Upper lobe of left lung (tissue), 4 donors: ENCODE measurements around the gene PLAGL1.

Source experiments
- EP300 ChIP-seq, 4 donors: sonication (generic); formaldehyde crosslinking; IDR thresholded peaks; one replicate each; pipeline ENCODE4 v1.5.1; 2017; ENCODE audit warnings: antibody characterized with exemption in 4 of 4, control low read depth in 2 of 4
- POLR2A ChIP-seq, 4 donors: fragments of 450-650 bp; IDR thresholded peaks; one replicate each; pipeline ENCODE4 v1.5.1; 2016 to 2017; ENCODE audit warnings: antibody characterized with exemption in 4 of 4, mild to moderate bottlenecking in 2 of 4
- POLR2AphosphoS5 ChIP-seq, 2 donors: sonication (generic); formaldehyde crosslinking; IDR thresholded peaks; one replicate each; pipeline ENCODE4 v1.5.1; 2017; ENCODE audit warnings: antibody characterized with exemption in 2 of 2
- TF ChIP-seq, protein P1 (sequence below), 6 experiments: fragments of 450-650 bp in 4 of 6; fragments of 200-600 bp in 2 of 6; sonication (generic) in 2 of 6; IDR thresholded peaks; one replicate each; pipeline ENCODE4 v1.5.1; 2016 to 2019; ENCODE audit warnings: antibody characterized with exemption in 6 of 6

DNA sequence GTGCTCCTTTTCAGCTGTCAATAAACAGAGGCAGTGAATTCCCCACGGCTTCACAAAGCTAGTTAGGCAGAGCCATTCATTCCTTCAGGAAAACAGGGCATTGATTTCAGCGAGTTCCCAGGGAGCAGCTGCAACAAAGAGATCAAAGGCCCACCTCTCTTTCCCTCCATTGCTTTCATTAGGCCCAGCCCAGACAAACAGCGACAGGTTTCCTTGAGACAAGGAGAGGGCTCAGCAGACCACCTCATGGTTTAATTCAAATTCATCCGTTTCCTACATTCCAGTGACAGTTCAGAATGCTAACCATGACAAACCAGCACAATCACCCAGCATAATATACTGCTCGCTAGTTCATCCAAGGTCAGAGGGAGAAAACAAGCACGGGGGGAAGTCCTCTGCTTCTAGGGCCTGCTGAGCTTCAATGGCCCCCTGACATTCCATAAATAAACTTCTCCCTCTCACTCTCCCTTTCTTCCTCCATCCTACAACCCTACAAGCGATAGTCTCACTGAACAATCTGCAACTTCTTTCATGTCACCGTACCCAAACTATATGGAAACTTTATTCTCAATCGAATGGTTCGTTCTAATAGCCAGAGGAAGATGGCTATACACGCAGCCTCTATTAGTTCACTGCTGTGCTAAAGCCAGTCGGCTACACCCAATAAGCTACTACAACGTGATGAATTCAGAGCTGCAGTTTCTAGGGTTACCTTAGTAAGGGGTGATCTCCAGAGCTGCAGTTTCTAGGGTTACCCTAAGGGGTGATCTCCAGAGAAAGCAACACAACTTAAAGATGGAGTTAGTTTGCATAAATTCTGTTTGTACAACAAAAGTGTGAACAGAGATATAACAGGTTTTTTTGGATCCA lies 34.7 kb downstream of the PLAGL1 start:
- TF ChIP-seq EP300 (IDR thresholded peaks at IDR 0.05) = no peak
- TF ChIP-seq, protein P1, sequence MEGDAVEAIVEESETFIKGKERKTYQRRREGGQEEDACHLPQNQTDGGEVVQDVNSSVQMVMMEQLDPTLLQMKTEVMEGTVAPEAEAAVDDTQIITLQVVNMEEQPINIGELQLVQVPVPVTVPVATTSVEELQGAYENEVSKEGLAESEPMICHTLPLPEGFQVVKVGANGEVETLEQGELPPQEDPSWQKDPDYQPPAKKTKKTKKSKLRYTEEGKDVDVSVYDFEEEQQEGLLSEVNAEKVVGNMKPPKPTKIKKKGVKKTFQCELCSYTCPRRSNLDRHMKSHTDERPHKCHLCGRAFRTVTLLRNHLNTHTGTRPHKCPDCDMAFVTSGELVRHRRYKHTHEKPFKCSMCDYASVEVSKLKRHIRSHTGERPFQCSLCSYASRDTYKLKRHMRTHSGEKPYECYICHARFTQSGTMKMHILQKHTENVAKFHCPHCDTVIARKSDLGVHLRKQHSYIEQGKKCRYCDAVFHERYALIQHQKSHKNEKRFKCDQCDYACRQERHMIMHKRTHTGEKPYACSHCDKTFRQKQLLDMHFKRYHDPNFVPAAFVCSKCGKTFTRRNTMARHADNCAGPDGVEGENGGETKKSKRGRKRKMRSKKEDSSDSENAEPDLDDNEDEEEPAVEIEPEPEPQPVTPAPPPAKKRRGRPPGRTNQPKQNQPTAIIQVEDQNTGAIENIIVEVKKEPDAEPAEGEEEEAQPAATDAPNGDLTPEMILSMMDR (IDR thresholded peaks at IDR 0.05) = no peak
- TF ChIP-seq POLR2A (IDR thresholded peaks at IDR 0.05) = no peak
- no peak for TF ChIP-seq POLR2AphosphoS5 (IDR thresholded peaks at IDR 0.05)
